ENCODE measurements around the gene HECTD2.
"Not testable (repeated sequence)": the region's sequence is repeated elsewhere in the genome, so short reads cannot be mapped to it uniquely, and the experiment has no call there.

Gene HECTD2

GRCh38 chr10:91412354-91413087 is 2.4 kb downstream of the HECTD2 start:
- peak; percentile 15 for DNase-seq (ENCODE audit: low spot score)

GRCh38 chr10:91415816-91416215 is 5.7 kb downstream of the HECTD2 start:
- no peak for DNase-seq (ENCODE audit: low spot score)

GRCh38 chr10:91416339-91416855 is 6.3 kb downstream of the HECTD2 start:
- DNase-seq (ENCODE audit: low spot score): no peak

GRCh38 chr10:91418416-91418815 is 8.3 kb downstream of the HECTD2 start:
- DNase-seq (ENCODE audit: low spot score): no peak

- DNase-seq (ENCODE audit: low spot score): peak; percentile 24
Measured at GRCh38 chr10:91420868-91421267, 10.7 kb downstream of the HECTD2 start.

GRCh38 chr10:91422915-91423314 is 12.8 kb downstream of the HECTD2 start:
- no peak for DNase-seq (ENCODE audit: low spot score)

GRCh38 chr10:91424016-91424415 is 13.9 kb downstream of the HECTD2 start:
- DNase-seq (ENCODE audit: low spot score): peak; percentile 57

GRCh38 chr10:91432175-91432574 is 22.0 kb downstream of the HECTD2 start:
- DNase-seq (ENCODE audit: low spot score): no peak

GRCh38 chr10:91433620-91434019 is 23.5 kb downstream of the HECTD2 start:
- DNase-seq (ENCODE audit: low spot score): peak; percentile 51

- DNase-seq (ENCODE audit: low spot score): peak; percentile 47
Measured at GRCh38 chr10:91434041-91434440, 23.9 kb downstream of the HECTD2 start.

- no peak for DNase-seq (ENCODE audit: low spot score)
Measured at GRCh38 chr10:91435241-91435640, 25.1 kb downstream of the HECTD2 start.

- DNase-seq (ENCODE audit: low spot score): not testable (repeated sequence)
Measured at GRCh38 chr10:91438228-91438627, 28.1 kb downstream of the HECTD2 start.

- DNase-seq (ENCODE audit: low spot score): no peak
Measured at GRCh38 chr10:91444211-91445182, 34.4 kb downstream of the HECTD2 start.

- no peak for DNase-seq (ENCODE audit: low spot score)
Measured at GRCh38 chr10:91452063-91452462, 41.9 kb downstream of the HECTD2 start.

GRCh38 chr10:91453535-91453934 is 43.4 kb downstream of the HECTD2 start:
- no peak for DNase-seq (ENCODE audit: low spot score)

- not testable (repeated sequence) for DNase-seq (ENCODE audit: low spot score)
Measured at GRCh38 chr10:91455135-91455534, 45.0 kb downstream of the HECTD2 start.

GRCh38 chr10:91460681-91461080 is 50.5 kb downstream of the HECTD2 start:
- no peak for DNase-seq (ENCODE audit: low spot score)

- DNase-seq (ENCODE audit: low spot score): no peak
Measured at GRCh38 chr10:91462423-91462822, 52.3 kb downstream of the HECTD2 start.

- DNase-seq (ENCODE audit: low spot score): no peak
Measured at GRCh38 chr10:91464500-91464899, 54.4 kb downstream of the HECTD2 start.

GRCh38 chr10:91465261-91465660 is 55.1 kb downstream of the HECTD2 start:
- no peak for DNase-seq (ENCODE audit: low spot score)

- no peak for DNase-seq (ENCODE audit: low spot score)
Measured at GRCh38 chr10:91467114-91467513, 57.0 kb downstream of the HECTD2 start.

GRCh38 chr10:91471602-91472001 is 61.5 kb downstream of the HECTD2 start:
- DNase-seq (ENCODE audit: low spot score): no peak

- no peak for DNase-seq (ENCODE audit: low spot score)
Measured at GRCh38 chr10:91472911-91473310, 62.8 kb downstream of the HECTD2 start.
